PC-9 (cell line): Measurements from ENCODE around the gene PLA2G4A. TPM values are rescaled to one million over a fixed set of nuclear protein-coding genes. Genes with fewer than 3 reads are reported as not detected.

Experiments used
- BruUV-seq: library from RNA; stranded (reverse); fragments of 400-500 nt; replicated peaks from 2 replicates; lab custom pipeline; 2021; lab: Mats Ljungman, UMichigan
- CTCF ChIA-PET: fragments of 300-600 bp; sonication (Branson Sonifier 250); formaldehyde crosslinking; loops from one replicate; lab custom pipeline; 2022; ENCODE audit warnings: antibody characterized with exemption; lab: Charles Lee
- POLR2A ChIA-PET: fragments of 300-600 bp; sonication (Branson Sonifier 250); formaldehyde crosslinking; loops from one replicate; lab custom pipeline; 2022; ENCODE audit warnings: antibody characterized with exemption; ENCODE audit not compliant: unreplicated experiment; lab: Charles Lee
- DNase-seq, 2 experiments: peaks; one replicate each; pipeline versions ENCODE4 v3.0.0 to v3.0.0-alpha.2; 2015 to 2022; ENCODE audit warnings: mixed read lengths in 1 of 2
- H2AFZ ChIP-seq: fragments of 200-600 bp; sonication (generic); 2 replicates; pipeline ENCODE4 v1.8.1; 2017; ENCODE audit warnings: antibody characterized with exemption
- H3F3A ChIP-seq: fragments of 200-600 bp; sonication (generic); 2 replicates; pipeline ENCODE4 v1.8.1; 2017; ENCODE audit warnings: antibody characterized with exemption, mild to moderate bottlenecking, low read depth; ENCODE audit not compliant: insufficient read depth
- H3K27ac ChIP-seq: fragments of 200-600 bp; sonication (generic); 2 replicates; pipeline ENCODE4 v1.6.1; 2016; ENCODE audit warnings: mixed run types
- H3K27me3 ChIP-seq: fragments of 200-600 bp; sonication (generic); 2 replicates; pipeline ENCODE4 v1.6.1; 2016; ENCODE audit warnings: low read depth, mixed run types; ENCODE audit not compliant: insufficient read depth
- H3K36me3 ChIP-seq: fragments of 200-600 bp; sonication (generic); 2 replicates; pipeline ENCODE4 v1.6.1; 2016; ENCODE audit warnings: low read depth, mixed run types
- H3K4me1 ChIP-seq: fragments of 200-600 bp; sonication (generic); replicated peaks from 2 replicates; pipeline ENCODE4 v1.6.1; 2016; ENCODE audit warnings: mixed run types; ENCODE audit not compliant: insufficient read depth
- H3K4me2 ChIP-seq: fragments of 200-600 bp; sonication (generic); 2 replicates; pipeline ENCODE4 v1.6.1; 2017; ENCODE audit warnings: mixed run types
- H3K4me3 ChIP-seq: fragments of 200-600 bp; sonication (generic); 2 replicates; pipeline ENCODE4 v1.6.1; 2016; ENCODE audit warnings: mixed run types
- H3K79me2 ChIP-seq: fragments of 200-600 bp; sonication (generic); 2 replicates; pipeline ENCODE4 v1.6.1; 2017; ENCODE audit warnings: low read depth, mixed run types
- H3K9me2 ChIP-seq: fragments of 200-600 bp; sonication (generic); 2 replicates; pipeline ENCODE4 v1.8.1; 2017; ENCODE audit warnings: mild to moderate bottlenecking; ENCODE audit not compliant: insufficient read depth
- H3K9me3 ChIP-seq: fragments of 200-600 bp; sonication (generic); 2 replicates; pipeline ENCODE4 v1.8.1; 2016; ENCODE audit warnings: low read depth; ENCODE audit not compliant: insufficient read depth
- H4K20me1 ChIP-seq: fragments of 200-600 bp; sonication (generic); 2 replicates; pipeline ENCODE4 v1.8.1; 2017; ENCODE audit not compliant: insufficient read depth
- EZH2 ChIP-seq: fragments of 200-600 bp; sonication (generic); IDR thresholded peaks from 2 replicates; pipeline ENCODE4 v1.8.0; 2017; ENCODE audit warnings: antibody characterized with exemption, low read depth
- intact Hi-C: fragments of 100-400 bp; cut with micrococcal nuclease; formaldehyde crosslinking; loops from one replicate; pipeline ENCODE4 v1.10.0; 2022; ENCODE audit not compliant: unreplicated experiment
- total RNA-seq: library from RNA; stranded (reverse); gene quantifications from 2 replicates; pipeline ENCODE4 v1.2.3, GENCODE V29; 2021
- TF ChIP-seq, protein P1 (sequence below): fragments of 200-600 bp; sonication (generic); conservative IDR thresholded peaks from 2 replicates; pipeline ENCODE4 v1.6.1; 2017; ENCODE audit warnings: mixed run types, antibody characterized with exemption, mild to moderate bottlenecking, moderate library complexity

Gene PLA2G4A
- total RNA-seq, 1 experiment from 2014 or later: 3.3 TPM

DNA sequence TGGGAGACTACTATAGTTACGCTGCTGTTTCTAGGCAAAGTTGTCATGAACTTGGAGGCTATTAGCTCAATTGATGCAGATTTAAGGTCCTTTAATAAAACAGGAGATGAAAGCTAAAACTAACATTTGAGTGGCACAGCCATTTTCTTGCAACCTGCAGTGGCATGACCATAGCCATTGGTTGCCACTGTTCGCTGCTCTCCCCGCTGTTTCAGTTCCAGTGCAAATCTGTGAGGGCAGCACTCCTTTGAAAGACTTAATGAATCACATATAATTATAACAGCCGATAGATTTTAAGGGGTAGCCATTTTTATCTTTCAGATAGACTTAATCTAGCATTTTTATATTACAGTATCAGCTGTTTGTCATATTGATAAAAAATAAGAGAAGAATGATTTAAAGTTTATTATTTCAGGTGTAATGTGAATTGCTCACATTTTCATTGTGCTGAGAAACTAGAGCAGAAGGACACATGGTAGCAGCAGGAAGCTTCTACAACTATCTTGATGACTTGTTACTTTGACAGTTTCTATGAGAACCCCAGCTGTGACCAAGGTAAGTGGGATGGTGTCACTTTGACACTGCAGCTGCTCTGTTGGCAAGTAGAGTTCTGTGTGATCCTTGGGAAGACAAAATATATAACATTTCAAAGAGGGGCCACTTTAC, 203.7 kb downstream of the PLA2G4A start:
- Histone ChIP-seq H3K36me3 (no peaks in the 10 kb centered on the region), H3K4me2 (no peak overlapping the region), H3K27ac (no peak overlapping the region), H4K20me1 (no peaks in the 10 kb centered on the region), H3K4me3 (no peak overlapping the region), H3F3A (no peaks in the 10 kb centered on the region), H3K27me3 (no peaks in the 10 kb centered on the region), H3K9me3 (no peaks in the 10 kb centered on the region), H2AFZ (no peak overlapping the region), H3K9me2 (no peaks in the 10 kb centered on the region), H3K4me1 (no peaks in the 10 kb centered on the region), H3K79me2 (no peaks in the 10 kb centered on the region)
- POLR2A ChIA-PET: no interaction called here
- intact Hi-C loops: no loop called here
- TF ChIP-seq EZH2: no peak
- TF ChIP-seq, protein P1, sequence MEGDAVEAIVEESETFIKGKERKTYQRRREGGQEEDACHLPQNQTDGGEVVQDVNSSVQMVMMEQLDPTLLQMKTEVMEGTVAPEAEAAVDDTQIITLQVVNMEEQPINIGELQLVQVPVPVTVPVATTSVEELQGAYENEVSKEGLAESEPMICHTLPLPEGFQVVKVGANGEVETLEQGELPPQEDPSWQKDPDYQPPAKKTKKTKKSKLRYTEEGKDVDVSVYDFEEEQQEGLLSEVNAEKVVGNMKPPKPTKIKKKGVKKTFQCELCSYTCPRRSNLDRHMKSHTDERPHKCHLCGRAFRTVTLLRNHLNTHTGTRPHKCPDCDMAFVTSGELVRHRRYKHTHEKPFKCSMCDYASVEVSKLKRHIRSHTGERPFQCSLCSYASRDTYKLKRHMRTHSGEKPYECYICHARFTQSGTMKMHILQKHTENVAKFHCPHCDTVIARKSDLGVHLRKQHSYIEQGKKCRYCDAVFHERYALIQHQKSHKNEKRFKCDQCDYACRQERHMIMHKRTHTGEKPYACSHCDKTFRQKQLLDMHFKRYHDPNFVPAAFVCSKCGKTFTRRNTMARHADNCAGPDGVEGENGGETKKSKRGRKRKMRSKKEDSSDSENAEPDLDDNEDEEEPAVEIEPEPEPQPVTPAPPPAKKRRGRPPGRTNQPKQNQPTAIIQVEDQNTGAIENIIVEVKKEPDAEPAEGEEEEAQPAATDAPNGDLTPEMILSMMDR: no peak
- CTCF ChIA-PET: no interaction called here
- DNase-seq: no peak
- BruUV-seq: no TSS peak

DNA sequence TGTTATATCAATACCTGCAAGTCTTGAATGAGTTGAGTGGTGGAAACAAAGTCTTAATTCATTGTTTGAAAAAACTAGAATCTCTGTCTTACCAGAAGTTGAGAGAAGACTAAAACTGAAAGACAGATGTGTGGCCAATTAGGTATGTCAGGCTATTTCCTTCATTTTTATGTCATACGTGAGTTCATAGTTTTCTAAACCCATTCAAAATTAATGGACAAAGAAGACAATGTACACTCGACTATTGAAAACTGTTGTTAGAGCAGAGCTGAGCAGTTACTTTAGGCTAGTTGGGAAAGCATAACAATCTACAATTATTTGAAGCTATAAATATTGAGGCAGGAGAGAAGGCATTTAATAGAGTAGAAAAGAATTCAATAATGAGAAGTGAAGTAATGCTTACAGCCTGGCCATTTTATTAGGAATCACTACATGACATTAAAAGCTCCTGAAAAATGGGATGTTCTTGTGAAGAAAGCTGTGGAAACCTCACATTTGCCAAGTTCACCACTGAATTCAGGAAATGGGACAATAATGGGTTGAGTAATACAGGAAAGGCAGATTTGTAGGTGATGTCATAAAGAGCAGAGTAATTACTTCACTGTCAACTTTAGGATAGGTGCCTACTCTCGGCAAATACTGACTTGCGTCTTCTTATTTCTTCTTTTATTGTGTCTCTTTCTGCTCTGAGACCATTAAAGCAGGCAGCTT, 204.4 kb downstream of the PLA2G4A start:
- no TSS peak for BruUV-seq
- Histone ChIP-seq H3F3A (no peaks in the 10 kb centered on the region), H3K4me2 (no peak overlapping the region), H3K9me3 (no peaks in the 10 kb centered on the region), H4K20me1 (no peaks in the 10 kb centered on the region), H3K27me3 (no peaks in the 10 kb centered on the region), H3K9me2 (no peaks in the 10 kb centered on the region), H3K27ac (no peak overlapping the region), H3K4me3 (no peak overlapping the region), H2AFZ (no peak overlapping the region), H3K79me2 (no peaks in the 10 kb centered on the region), H3K4me1 (no peaks in the 10 kb centered on the region), H3K36me3 (no peaks in the 10 kb centered on the region)
- intact Hi-C loops: no loop called here
- TF ChIP-seq, protein P1: no peak
- no peak for TF ChIP-seq EZH2
- no peak for DNase-seq
- CTCF ChIA-PET: no interaction called here
- POLR2A ChIA-PET: no interaction called here

DNA sequence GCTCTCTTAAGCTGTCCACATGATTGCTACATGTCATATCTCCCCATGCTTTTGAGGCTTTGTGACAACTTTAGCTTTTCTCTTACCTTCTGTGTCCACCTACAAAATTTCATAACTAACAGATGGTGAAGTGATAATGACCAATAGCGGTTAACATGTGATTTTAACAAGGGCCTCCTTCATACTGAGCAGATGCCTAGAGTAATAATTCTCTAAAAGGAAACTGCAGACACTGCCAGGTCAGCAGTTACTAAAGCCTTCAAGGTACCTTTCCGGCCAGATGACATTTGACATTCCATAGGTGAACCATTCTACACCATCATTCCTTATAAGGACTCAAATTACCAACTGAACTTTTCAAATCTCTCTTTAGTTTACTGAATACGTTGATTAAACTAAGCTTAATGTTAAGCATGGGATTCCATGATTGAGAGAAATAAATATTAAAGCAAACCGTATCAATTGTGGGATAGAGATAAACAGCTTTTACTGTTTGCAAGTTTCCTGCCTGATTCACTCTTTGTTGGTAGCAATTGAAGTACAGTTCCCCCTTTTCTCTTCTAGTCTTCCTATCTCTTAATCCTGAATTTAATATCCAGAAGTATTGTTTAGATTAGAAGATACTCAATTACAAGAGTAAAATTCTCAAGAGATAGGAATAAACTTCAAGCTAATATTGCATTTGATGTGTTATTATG, 205.1 kb downstream of the PLA2G4A start:
- no peaks in the 10 kb centered on the region for H3K36me3 ChIP-seq
- H2AFZ ChIP-seq: no peak overlapping the region
- H3K27ac ChIP-seq: no peak overlapping the region
- intact Hi-C loops: no loop called here
- no peaks in the 10 kb centered on the region for H3K9me3 ChIP-seq
- no peak for DNase-seq
- H4K20me1 ChIP-seq: no peaks in the 10 kb centered on the region
- TF ChIP-seq, protein P1: no peak
- no peak for TF ChIP-seq EZH2
- POLR2A ChIA-PET: no interaction called here
- H3K4me2 ChIP-seq: no peak overlapping the region
- H3K4me1 ChIP-seq: peaks cover 6% of the 10 kb centered on the region; the same call in 1 of the 2 replicates
- no peaks in the 10 kb centered on the region for H3K79me2 ChIP-seq
- no peaks in the 10 kb centered on the region for H3K27me3 ChIP-seq
- BruUV-seq: no TSS peak
- H3K9me2 ChIP-seq: no peaks in the 10 kb centered on the region
- H3K4me3 ChIP-seq: no peak overlapping the region
- CTCF ChIA-PET: no interaction called here
- peaks cover 2% of the 10 kb centered on the region; the same call in 1 of the 2 replicates for H3F3A ChIP-seq
